Mucosa of descending colon (tissue), 3 donors: ENCODE measurements around the gene TF. TPM values are rescaled to one million over a fixed set of nuclear protein-coding genes. Genes with fewer than 3 reads are reported as not detected.

Experiments used
- ATAC-seq: fragments of 200-7000 bp; cut with Tn5 transposase; one replicate; pipeline ENCODE4 v1.9.1; 2020; ENCODE audit warnings: mild to moderate bottlenecking, moderate library complexity
- DNase-seq, 3 donors: peaks; one replicate each; pipeline ENCODE4 v3.0.0-alpha.2; 2020
- H3K36me3 ChIP-seq: fragments of 200-600 bp; one replicate; pipeline ENCODE4 v1.8.0; 2021; ENCODE audit warnings: low read depth, mild to moderate bottlenecking
- H3K4me1 ChIP-seq: fragments of 200-600 bp; one replicate; pipeline ENCODE4 v1.8.0; 2021; ENCODE audit warnings: low read depth, mild to moderate bottlenecking
- H3K4me3 ChIP-seq: fragments of 200-600 bp; one replicate; pipeline ENCODE4 v1.8.0; 2021; ENCODE audit warnings: mild to moderate bottlenecking
- H3K9me3 ChIP-seq: fragments of 200-600 bp; one replicate; pipeline ENCODE4 v1.8.0; 2021; ENCODE audit warnings: mild to moderate bottlenecking
- CTCF ChIP-seq: fragments of 200-600 bp; IDR thresholded peaks from one replicate; pipeline ENCODE4 v1.8.0; 2022; ENCODE audit warnings: antibody characterized with exemption, mild to moderate bottlenecking
- intact Hi-C, 2 donors: fragments of 100-400 bp; cut with DNase I in 1 of 2; cut with micrococcal nuclease in 1 of 2; formaldehyde crosslinking; loops; one replicate each; pipeline versions ENCODE4 v1.11.0 to v1.11.1; 2022; cut with DNase I, micrococcal nuclease
- total RNA-seq, 3 donors: library from RNA; stranded (reverse); fragmentation: NEBNext Ultra II Directional in 2 of 3; extraction: Animal tissue kit (Norgen Biotek cat#: 25700) in 2 of 3; gene quantifications; one replicate each; pipeline versions ENCODE4 v1.2.1 to v1.2.4, GENCODE V29; 2021 to 2023
- donor health status: DM: no; HTN: no; CAD: no; lungs with moderate emphysema.
- donor health status: DM: no; HTN: no; CAD: no.
- donor health status: DM: no; HTN: yes; CAD: no.

TF gene
- total RNA-seq, 3 donors from 2014 or later, result 0.51 to 13.5 (median 4.6) TPM

DNA sequence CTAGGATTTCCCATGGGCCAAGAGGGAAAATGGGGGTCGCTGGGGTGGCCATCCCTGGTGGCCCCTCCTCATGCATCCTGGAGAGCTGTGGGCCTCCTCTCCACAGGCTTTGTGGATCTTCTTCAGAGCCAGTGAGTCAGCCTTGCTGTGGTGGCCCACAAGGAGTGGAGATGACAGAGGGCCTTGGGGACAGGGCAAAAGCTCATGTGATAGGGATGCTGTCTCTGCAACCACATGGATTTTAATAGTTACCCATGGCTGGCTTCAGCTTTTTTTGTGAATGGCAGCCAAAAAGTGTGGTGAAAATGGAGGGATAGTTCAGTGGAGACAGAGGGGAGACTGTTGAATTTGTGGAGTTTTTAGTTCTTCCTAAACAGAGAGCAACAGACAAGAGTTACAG lies 1.2 kb downstream of the TF start:
- no peak for TF ChIP-seq CTCF
- H3K4me3 ChIP-seq, result no peak overlapping the region
- ATAC-seq (no peak), DNase-seq (no peak)
- H3K4me1 ChIP-seq, result peaks cover 5% of the 10 kb centered on the region
- intact Hi-C loops, result no loop called here
- no peaks in the 10 kb centered on the region for H3K9me3 ChIP-seq
- no peaks in the 10 kb centered on the region for H3K36me3 ChIP-seq

DNA sequence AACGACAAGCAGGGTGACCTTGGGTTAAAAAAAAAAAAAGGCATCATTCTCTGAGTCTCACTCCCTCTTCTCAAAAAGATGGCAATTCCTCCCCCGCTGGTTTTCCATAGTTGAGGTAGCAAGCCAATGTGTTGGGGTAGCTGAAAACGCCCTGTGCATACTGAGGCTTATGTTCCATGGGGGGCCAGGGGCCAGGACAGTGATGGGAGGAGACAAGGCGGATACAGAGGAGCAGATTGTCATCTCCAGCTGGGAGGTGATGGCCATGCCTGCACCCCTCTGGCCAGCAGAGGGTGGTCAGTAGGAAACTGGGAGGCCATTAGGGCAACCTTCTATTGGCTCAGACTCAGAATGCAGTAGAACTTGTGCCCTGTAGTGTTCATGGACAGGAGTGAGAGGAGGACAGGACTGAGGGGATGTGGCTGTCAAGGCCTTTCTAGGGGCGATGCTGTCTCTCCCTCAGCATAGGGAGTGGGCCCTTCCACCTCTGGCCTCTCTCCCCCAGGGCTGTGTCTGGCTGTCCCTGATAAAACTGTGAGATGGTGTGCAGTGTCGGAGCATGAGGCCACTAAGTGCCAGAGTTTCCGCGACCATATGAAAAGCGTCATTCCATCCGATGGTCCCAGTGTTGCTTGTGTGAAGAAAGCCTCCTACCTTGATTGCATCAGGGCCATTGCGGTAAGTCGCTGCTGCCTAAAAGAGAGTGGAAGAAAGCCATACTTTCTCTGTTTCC lies 1.9 kb downstream of the TF start:
- ATAC-seq (no peak), DNase-seq (no peak)
- no peak for TF ChIP-seq CTCF
- intact Hi-C loops, result no loop called here
- no peak overlapping the region for H3K4me3 ChIP-seq
- no peaks in the 10 kb centered on the region for H3K9me3 ChIP-seq
- H3K36me3 ChIP-seq, result no peaks in the 10 kb centered on the region
- peaks cover 5% of the 10 kb centered on the region for H3K4me1 ChIP-seq

GRCh38 chr3:133749427-133750258 lies 3.5 kb downstream of the TF start:
- H3K9me3 ChIP-seq, result no peaks in the 10 kb centered on the region
- ATAC-seq (no peak), DNase-seq (no peak)
- peaks cover 5% of the 10 kb centered on the region for H3K4me1 ChIP-seq
- intact Hi-C loops, result no loop called here
- no peak for TF ChIP-seq CTCF
- H3K4me3 ChIP-seq, result no peak overlapping the region
- no peaks in the 10 kb centered on the region for H3K36me3 ChIP-seq

GRCh38 chr3:133750259-133750656 lies 4.1 kb downstream of the TF start:
- no peak for TF ChIP-seq CTCF
- Histone ChIP-seq H3K4me1 (peaks cover 5% of the 10 kb centered on the region), H3K9me3 (no peaks in the 10 kb centered on the region), H3K36me3 (no peaks in the 10 kb centered on the region), H3K4me3 (no peak overlapping the region)
- peak in 1 of 3 donors; percentile 9 for DNase-seq
- no peak for ATAC-seq
- intact Hi-C loops, result no loop called here

- intact Hi-C loops, result no loop called here
- Histone ChIP-seq H3K9me3 (no peaks in the 10 kb centered on the region), H3K36me3 (no peaks in the 10 kb centered on the region), H3K4me3 (no peak overlapping the region), H3K4me1 (no peaks in the 10 kb centered on the region)
- no peak for TF ChIP-seq CTCF
- no peak for ATAC-seq
- DNase-seq, result no peak
Measured at GRCh38 chr3:133753107-133753778, 7.0 kb downstream of the TF start.
